ENCODE results near the gene RAD51B. TPM values are rescaled to one million over a fixed set of nuclear protein-coding genes. Genes with fewer than 3 reads are reported as not detected.
"Not testable (repeated sequence)": the region's sequence is repeated elsewhere in the genome, so short reads cannot be mapped to it uniquely, and the experiment has no call there.

The RAD51B gene
- total RNA-seq, 1 donor from 2014 or later: 25.1 TPM

- peaks cover 19% of the 10 kb centered on the region for H3K4me1 Mint-ChIP-seq (ENCODE audit: low read depth)
- H3K9me3 Mint-ChIP-seq: no peaks in the 10 kb centered on the region
- intact Hi-C loops (cut with micrococcal nuclease): loop anchor here (2.0 to 5.0 kb wide), 2 partner anchors 308 to 539 kb away; no protein-coding TSS in a partner anchor
- H3K27me3 Mint-ChIP-seq (ENCODE audit: low read depth): no peaks in the 10 kb centered on the region
- H3K27ac Mint-ChIP-seq: no peak overlapping the region
- no peak overlapping the region for H3K4me3 Mint-ChIP-seq (ENCODE audit: low read depth)
- no peaks in the 10 kb centered on the region for H3K36me3 Mint-ChIP-seq (ENCODE audit: low read depth)
- DNase-seq (ENCODE audit: low spot score): no peak
These were observed 430.3 kb downstream of the RAD51B start for GRCh38 chr14:68249661-68250451.

DNA sequence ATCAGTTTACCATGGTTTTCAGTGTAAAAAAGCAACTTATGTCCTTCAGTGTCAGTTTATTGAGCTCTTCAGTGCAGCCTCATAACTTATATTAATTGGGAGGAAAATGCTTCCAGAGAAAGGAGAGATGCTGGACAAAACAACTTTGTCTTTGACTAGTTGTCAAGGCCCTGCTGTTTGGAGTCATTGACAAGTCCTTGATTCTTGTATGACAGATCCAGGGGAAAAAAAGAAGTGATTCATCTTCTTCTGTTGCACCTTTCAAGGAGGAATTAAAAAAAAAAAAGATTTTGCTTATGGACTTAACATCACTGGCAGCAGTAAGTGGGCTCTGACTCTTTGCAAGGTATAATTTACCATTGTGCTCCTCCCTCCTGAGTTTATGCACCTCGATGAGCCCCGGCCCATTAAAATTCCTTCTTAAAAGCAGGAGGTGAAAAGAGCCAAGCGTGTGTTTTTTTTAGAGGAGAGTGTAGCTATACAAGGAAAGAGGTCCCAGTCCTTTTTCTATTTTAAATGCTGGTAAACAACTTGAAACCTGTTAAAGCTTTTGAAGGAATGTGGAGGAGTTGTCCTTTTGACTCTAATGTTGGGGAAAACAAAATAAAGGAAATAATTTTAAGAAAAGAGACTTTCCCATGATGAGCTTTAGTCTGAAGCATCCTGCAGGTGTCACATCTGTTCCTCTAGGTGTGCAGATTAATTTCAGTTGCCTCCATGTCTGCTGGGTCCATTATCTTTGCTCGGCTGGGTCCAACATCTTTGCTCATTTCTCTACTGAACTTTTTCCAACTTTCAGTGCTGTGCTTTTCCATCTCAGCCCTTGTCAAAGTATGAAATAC, 431.6 kb downstream of the RAD51B start:
- H3K4me3 Mint-ChIP-seq (ENCODE audit: low read depth): no peak overlapping the region
- DNase-seq (ENCODE audit: low spot score): no peak
- no peak overlapping the region for H3K27ac Mint-ChIP-seq
- no peaks in the 10 kb centered on the region for H3K27me3 Mint-ChIP-seq (ENCODE audit: low read depth)
- H3K36me3 Mint-ChIP-seq (ENCODE audit: low read depth): no peaks in the 10 kb centered on the region
- H3K4me1 Mint-ChIP-seq (ENCODE audit: low read depth): peaks cover 25% of the 10 kb centered on the region
- H3K9me3 Mint-ChIP-seq: no peaks in the 10 kb centered on the region
- intact Hi-C loops (cut with micrococcal nuclease): no loop called here

DNA sequence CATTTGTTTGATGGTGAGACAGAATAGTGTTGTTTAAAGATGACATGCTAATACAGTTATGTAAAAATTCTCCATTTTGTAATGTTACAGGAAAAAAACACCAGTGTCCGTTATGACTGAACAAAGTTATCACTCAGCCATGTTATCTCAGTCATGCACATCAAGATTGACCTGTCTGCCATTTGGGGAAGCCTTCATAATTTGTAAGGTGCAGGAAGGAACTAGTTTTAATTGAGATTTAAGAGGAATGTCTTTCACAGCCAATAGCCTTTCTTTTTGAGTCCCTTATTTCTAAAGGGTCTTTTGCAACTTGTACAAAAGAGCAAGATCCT, 432.2 kb downstream of the RAD51B start:
- Mint-ChIP-seq H3K4me1 (ENCODE audit: low read depth) (peaks cover 25% of the 10 kb centered on the region), H3K4me3 (ENCODE audit: low read depth) (no peak overlapping the region), H3K27ac (no peak overlapping the region), H3K27me3 (ENCODE audit: low read depth) (no peaks in the 10 kb centered on the region), H3K9me3 (no peaks in the 10 kb centered on the region), H3K36me3 (ENCODE audit: low read depth) (no peaks in the 10 kb centered on the region)
- no peak for DNase-seq (ENCODE audit: low spot score)
- intact Hi-C loops (cut with micrococcal nuclease): no loop called here

DNA sequence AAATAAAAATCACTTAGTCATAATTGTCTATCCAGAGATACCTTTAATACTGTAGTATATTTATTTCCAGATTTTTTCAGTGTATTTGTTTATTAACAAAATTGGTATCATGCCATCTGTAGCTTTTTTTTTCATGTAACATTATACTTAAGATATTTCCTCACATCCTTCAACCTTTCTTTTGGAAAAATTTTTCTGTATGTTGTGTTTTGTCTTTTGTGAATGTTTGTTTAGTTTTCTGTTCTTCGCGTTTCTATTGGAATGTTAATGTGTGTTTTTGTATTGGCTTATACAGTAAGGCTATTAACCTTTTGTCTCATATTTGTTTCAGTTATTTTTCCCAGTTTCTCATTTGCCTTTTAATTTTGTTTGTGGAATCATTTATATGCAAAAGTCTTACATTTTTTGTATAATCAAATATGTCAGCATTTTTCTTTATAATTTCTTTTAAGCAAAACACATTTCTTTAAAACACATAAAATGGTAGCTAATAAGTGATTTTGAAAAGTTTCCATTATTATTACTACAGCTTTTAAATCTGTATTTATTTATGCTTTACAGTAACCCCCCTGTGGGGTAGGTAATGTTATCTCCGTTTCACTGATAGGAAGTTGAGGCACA, 433.7 kb downstream of the RAD51B start:
- Mint-ChIP-seq H3K4me1 (ENCODE audit: low read depth) (peaks cover 21% of the 10 kb centered on the region), H3K36me3 (ENCODE audit: low read depth) (no peaks in the 10 kb centered on the region), H3K27ac (no peak overlapping the region), H3K27me3 (ENCODE audit: low read depth) (no peaks in the 10 kb centered on the region), H3K9me3 (no peaks in the 10 kb centered on the region), H3K4me3 (ENCODE audit: low read depth) (no peak overlapping the region)
- no peak for DNase-seq (ENCODE audit: low spot score)
- intact Hi-C loops (cut with micrococcal nuclease): no loop called here

GRCh38 chr14:68253878-68254528, 434.4 kb downstream of the RAD51B start:
- intact Hi-C loops (cut with micrococcal nuclease): no loop called here
- peaks cover 18% of the 10 kb centered on the region for H3K4me1 Mint-ChIP-seq (ENCODE audit: low read depth)
- DNase-seq (ENCODE audit: low spot score): no peak
- H3K27me3 Mint-ChIP-seq (ENCODE audit: low read depth): no peaks in the 10 kb centered on the region
- H3K4me3 Mint-ChIP-seq (ENCODE audit: low read depth): no peak overlapping the region
- H3K36me3 Mint-ChIP-seq (ENCODE audit: low read depth): no peaks in the 10 kb centered on the region
- no peak overlapping the region for H3K27ac Mint-ChIP-seq
- H3K9me3 Mint-ChIP-seq: no peaks in the 10 kb centered on the region

DNA sequence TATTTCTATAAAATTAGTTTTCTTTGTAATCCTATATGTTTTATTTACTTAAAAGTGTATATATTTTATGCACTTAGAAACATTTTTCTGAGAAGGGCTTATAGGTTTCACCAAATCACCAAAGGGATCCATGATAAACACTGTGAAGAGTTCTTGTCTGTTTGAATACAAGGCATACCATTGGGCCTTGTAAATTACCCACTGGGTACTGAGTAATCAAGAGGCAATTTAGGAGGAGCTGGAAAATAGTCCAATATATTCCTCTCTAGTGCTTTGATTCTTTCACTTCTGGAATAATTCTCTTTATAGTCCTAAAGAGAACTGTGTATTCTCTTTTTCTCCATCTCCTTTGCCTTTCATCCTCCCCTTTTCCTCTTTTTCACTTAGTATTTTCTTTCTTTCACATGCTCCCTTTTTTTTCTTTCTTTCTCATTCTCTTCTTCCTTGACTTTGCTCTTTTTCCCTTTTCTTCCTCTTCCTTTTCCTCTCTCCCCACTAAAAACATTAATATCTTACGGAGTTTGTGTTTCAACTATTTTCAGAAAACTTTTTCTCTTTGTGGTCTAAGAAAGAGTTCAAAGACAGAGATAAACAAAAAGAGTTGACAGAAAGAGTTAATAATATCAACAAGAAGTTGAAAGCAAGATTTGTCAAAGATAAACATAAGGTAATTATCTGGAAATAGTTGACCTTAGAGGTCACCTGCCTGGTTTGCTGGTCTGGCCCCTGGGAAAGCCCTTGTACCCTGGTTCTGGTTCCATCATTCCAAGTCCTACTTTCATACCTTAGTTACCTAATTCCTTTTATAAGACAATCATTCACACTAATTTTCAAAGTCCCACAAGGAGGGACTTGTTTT, 435.3 kb downstream of the RAD51B start:
- Mint-ChIP-seq H3K9me3 (no peaks in the 10 kb centered on the region), H3K4me3 (ENCODE audit: low read depth) (no peak overlapping the region), H3K36me3 (ENCODE audit: low read depth) (no peaks in the 10 kb centered on the region), H3K27me3 (ENCODE audit: low read depth) (no peaks in the 10 kb centered on the region), H3K27ac (no peak overlapping the region), H3K4me1 (ENCODE audit: low read depth) (peaks cover 18% of the 10 kb centered on the region)
- no peak for DNase-seq (ENCODE audit: low spot score)
- intact Hi-C loops (cut with micrococcal nuclease): no loop called here

DNA sequence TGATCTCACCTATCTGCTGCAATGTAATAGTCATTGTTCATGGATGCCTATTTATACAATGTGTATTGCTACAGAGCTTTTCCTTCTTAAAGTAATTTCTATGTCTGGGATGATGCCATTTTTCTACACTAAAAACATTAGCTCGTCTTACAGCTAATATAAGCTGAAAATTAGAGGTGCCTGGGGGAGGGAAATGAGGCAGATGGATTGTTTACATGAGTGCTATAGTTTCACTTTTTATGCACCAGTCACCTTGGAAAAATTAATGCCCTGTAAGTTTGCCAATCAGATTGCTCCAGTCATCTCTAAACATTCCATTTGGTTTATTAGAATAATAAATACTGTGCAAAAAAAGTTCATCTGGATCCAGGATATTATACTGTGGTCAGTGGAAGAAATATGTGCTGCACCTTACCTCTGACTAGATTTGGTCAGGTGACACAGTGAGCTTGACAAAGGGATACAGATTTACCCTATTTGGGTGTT, 436.2 kb downstream of the RAD51B start:
- Mint-ChIP-seq H3K27me3 (ENCODE audit: low read depth) (no peaks in the 10 kb centered on the region), H3K4me3 (ENCODE audit: low read depth) (no peak overlapping the region), H3K4me1 (ENCODE audit: low read depth) (peaks cover 15% of the 10 kb centered on the region), H3K36me3 (ENCODE audit: low read depth) (no peaks in the 10 kb centered on the region), H3K27ac (no peak overlapping the region), H3K9me3 (no peaks in the 10 kb centered on the region)
- DNase-seq (ENCODE audit: low spot score): no peak
- intact Hi-C loops (cut with micrococcal nuclease): no loop called here

DNA sequence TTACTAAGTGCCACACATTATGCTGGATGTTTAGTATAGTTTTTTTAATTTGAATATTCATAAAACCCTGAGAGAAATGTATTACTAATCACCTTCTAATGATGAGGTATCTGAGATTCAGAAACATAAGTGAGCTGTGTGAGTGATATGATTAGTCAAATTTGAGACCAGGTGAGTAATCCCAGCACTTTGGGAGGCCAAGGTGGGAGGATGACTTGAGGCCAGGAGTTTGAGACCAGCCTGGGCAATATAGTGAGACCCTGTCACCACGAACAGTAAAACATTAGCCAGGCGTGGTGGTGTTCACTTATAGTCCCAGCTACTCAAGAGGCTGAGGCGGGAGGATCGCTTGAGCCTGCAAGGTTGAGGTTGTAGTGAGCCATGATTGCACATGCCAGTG, 438.4 kb downstream of the RAD51B start:
- no peak overlapping the region for H3K4me3 Mint-ChIP-seq (ENCODE audit: low read depth)
- no peak overlapping the region for H3K27ac Mint-ChIP-seq
- H3K4me1 Mint-ChIP-seq (ENCODE audit: low read depth): peaks cover 14% of the 10 kb centered on the region
- peaks cover 2% of the 10 kb centered on the region for H3K27me3 Mint-ChIP-seq (ENCODE audit: low read depth)
- H3K9me3 Mint-ChIP-seq: no peaks in the 10 kb centered on the region
- no peaks in the 10 kb centered on the region for H3K36me3 Mint-ChIP-seq (ENCODE audit: low read depth)
- intact Hi-C loops (cut with micrococcal nuclease): no loop called here
- DNase-seq (ENCODE audit: low spot score): no peak

GRCh38 chr14:68258995-68259394, 439.4 kb downstream of the RAD51B start:
- intact Hi-C loops (cut with micrococcal nuclease); H3K36me3 Mint-ChIP-seq (ENCODE audit: low read depth); DNase-seq (ENCODE audit: low spot score); H3K4me3 Mint-ChIP-seq (ENCODE audit: low read depth); H3K27ac Mint-ChIP-seq; H3K27me3 Mint-ChIP-seq (ENCODE audit: low read depth); H3K9me3 Mint-ChIP-seq: not testable (repeated sequence)
- H3K4me1 Mint-ChIP-seq (ENCODE audit: low read depth): peaks cover 14% of the 10 kb centered on the region

DNA sequence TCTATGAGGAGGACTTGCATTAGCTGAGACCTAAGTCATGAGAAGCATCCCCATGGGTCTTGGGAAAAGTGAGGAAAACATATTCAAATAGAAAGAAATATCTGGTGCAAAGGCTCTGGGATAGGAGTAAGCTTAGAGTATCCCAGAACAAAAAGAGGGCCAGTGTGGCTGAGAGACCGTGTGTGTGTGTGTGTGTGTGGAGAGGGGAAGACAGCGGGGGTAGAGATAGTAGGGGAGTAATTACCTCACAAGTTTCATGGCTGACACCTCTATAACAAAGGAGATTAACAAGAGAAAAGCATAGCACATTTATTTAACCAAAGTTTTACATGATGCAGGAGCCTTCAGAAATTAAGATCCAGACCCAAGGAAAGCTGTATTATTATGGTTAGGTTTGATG, 440.5 kb downstream of the RAD51B start:
- intact Hi-C loops (cut with micrococcal nuclease): no loop called here
- Mint-ChIP-seq H3K27me3 (ENCODE audit: low read depth) (peaks cover 2% of the 10 kb centered on the region), H3K4me3 (ENCODE audit: low read depth) (no peak overlapping the region), H3K27ac (no peak overlapping the region), H3K9me3 (no peaks in the 10 kb centered on the region), H3K4me1 (ENCODE audit: low read depth) (peaks cover 12% of the 10 kb centered on the region), H3K36me3 (ENCODE audit: low read depth) (no peaks in the 10 kb centered on the region)
- no peak for DNase-seq (ENCODE audit: low spot score)

- Mint-ChIP-seq H3K27me3 (ENCODE audit: low read depth) (peaks cover 2% of the 10 kb centered on the region), H3K9me3 (no peaks in the 10 kb centered on the region), H3K36me3 (ENCODE audit: low read depth) (no peaks in the 10 kb centered on the region), H3K4me3 (ENCODE audit: low read depth) (no peak overlapping the region), H3K27ac (no peak overlapping the region), H3K4me1 (ENCODE audit: low read depth) (peaks cover 9% of the 10 kb centered on the region)
- DNase-seq (ENCODE audit: low spot score): no peak
- intact Hi-C loops (cut with micrococcal nuclease): no loop called here
These were observed 441.7 kb downstream of the RAD51B start for GRCh38 chr14:68261092-68261842.

Measured in activated T-helper 2 cell treated with anti-CD3 and anti-CD28 coated beads, Interferon-gamma antibody, Interleukin-2, Interleukin-4, amounts not matched to agents 10 μg/mL and 5 μg/mL and 100 μg/mL, durations not matched to agents 14 hours and 24 hours and 36 hours (primary cell).